ENCODE data around the gene PTGR2. TPM values are rescaled to one million over a fixed set of nuclear protein-coding genes. Genes with fewer than 3 reads are reported as not detected.
"Not testable (repeated sequence)": the region's sequence is repeated elsewhere in the genome, so short reads cannot be mapped to it uniquely, and the experiment has no call there.

PTGR2 gene
- total RNA-seq (2014; rRNA removed; shearing (Covaris generic)), result 9.6 and 12.8 TPM in 2 replicates
- 8.7 and 22.8 TPM in 2 replicates for polyA plus RNA-seq (2014; cell fraction: nucleus; rRNA removed)

GRCh38 chr14:73851567-73852382, at the start of gene PTGR2:
TSS of gene PTGR2 (plus strand) at chr14:73851831. CDS start at chr14:73858863, 7,032 bp downstream.
- peak; percentile 95 for DNase-seq (ENCODE audit: extremely low read depth, low read depth)

DNA sequence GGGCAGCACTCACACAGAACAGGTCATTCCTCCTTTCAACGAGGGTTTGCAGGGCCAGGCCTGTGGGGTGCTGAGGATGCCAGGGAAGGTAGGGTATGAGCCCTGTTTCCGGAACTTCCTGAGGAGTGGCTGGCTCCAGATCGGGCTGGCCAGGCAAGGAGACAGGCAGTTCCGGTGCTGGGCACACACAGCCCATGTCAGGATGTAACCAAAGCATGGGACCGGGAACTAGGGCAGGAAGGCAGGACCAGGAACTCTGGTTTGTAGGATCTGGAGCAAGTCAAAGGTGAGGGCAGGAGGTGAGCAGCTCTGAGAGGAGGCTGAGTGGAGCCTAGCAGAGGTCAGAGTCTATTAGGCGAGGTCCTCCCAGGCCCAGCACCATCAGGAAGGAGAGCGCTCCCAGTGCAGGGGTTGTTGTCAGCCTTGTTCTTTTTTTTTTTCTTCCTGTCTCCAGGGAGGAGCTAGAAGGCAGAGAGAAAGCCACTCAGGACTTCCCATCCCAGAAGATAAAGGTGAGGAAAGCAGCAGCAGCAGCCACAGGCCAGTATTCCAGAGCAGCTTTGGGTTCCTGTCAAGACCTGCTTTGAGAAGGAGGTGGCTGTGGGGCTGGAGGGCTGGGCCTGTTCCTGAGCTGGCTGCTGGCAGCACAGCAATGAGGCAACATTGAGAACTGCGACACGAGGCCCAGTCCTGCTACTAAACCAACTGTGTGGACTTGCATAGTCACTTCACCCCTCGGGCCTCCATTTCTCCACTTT, 49.0 kb upstream of the PTGR2 start:
- DNase-seq (ENCODE audit: extremely low read depth, low read depth), result no peak

DNA sequence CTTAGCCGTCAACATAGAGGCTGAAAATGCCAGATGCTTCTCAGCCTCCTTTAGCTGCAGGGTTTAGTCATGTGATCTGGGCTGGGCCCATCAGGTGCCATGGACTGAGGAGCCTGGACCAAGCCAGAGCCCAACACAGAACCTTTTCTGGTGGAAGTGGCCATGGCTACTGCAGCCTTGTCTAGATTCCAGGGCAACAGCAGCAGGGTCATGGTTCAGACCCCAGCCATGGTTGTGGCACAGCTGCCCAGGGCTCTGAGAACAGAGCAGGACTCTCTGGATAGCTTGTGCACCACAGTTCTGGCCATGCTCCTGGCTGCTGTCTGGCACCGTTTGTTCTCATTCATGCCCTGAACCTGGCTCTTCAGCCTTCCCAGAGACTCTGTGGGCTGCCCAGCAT, 47.0 kb upstream of the PTGR2 start:
- DNase-seq (ENCODE audit: extremely low read depth, low read depth), result no peak

GRCh38 chr14:73807457-73807856, 44.2 kb upstream of the PTGR2 start:
- no peak for DNase-seq (ENCODE audit: extremely low read depth, low read depth)

GRCh38 chr14:73809391-73809790, 42.2 kb upstream of the PTGR2 start:
- no peak for DNase-seq (ENCODE audit: extremely low read depth, low read depth)

- no peak for DNase-seq (ENCODE audit: extremely low read depth, low read depth)
These were observed 41.0 kb upstream of the PTGR2 start for GRCh38 chr14:73810478-73811163.

GRCh38 chr14:73811164-73811503, 40.5 kb upstream of the PTGR2 start:
- DNase-seq (ENCODE audit: extremely low read depth, low read depth), result no peak

- no peak for DNase-seq (ENCODE audit: extremely low read depth, low read depth)
These were observed 37.5 kb upstream of the PTGR2 start for GRCh38 chr14:73814153-73814552.

DNA sequence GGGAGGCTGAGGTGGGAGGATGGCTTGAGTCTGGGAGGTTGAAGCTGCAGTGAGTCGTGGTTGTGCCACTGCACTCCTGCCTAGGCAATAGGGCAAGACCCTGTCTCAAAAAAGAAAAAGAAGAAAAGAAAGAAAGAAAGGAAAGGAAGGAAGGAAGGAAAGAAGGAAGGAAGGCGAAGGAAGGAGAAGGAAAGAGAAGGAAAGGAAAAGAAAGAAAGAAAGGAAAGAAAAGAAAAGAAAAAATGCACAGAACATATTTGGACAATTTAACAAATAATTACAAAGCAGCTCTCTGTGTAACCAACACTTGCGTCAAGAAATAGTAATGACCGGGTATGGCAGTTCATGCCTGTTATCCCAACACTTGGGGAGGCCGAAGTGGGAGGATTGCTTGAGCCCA, 35.8 kb upstream of the PTGR2 start:
- no peak for DNase-seq (ENCODE audit: extremely low read depth, low read depth)

- no peak for DNase-seq (ENCODE audit: extremely low read depth, low read depth)
These were observed 35.2 kb upstream of the PTGR2 start for GRCh38 chr14:73816393-73816816.

GRCh38 chr14:73817020-73817655, 34.5 kb upstream of the PTGR2 start:
- DNase-seq (ENCODE audit: extremely low read depth, low read depth), result no peak

DNA sequence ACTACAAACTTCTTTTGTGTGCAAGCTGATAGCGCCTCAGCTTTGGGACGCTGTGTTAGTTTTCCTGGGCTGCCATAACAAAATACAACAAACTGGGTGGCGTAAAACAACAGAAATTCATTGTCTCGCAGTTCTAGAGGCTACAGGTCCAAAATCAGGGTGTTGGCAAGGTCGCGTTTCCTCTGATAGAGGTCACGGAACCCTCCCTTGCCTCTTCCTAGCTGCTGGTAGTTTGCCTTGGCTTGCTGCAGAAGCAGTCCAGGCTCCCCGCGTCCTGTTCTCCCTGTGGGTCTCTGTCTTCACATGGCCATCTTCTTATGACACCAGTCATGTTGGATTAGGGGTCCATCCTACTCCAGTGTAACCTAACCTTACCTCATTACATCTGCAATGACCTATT, 32.8 kb upstream of the PTGR2 start:
- no peak for DNase-seq (ENCODE audit: extremely low read depth, low read depth)

- DNase-seq (ENCODE audit: extremely low read depth, low read depth), result no peak
These were observed 31.0 kb upstream of the PTGR2 start for GRCh38 chr14:73820631-73821030.

DNA sequence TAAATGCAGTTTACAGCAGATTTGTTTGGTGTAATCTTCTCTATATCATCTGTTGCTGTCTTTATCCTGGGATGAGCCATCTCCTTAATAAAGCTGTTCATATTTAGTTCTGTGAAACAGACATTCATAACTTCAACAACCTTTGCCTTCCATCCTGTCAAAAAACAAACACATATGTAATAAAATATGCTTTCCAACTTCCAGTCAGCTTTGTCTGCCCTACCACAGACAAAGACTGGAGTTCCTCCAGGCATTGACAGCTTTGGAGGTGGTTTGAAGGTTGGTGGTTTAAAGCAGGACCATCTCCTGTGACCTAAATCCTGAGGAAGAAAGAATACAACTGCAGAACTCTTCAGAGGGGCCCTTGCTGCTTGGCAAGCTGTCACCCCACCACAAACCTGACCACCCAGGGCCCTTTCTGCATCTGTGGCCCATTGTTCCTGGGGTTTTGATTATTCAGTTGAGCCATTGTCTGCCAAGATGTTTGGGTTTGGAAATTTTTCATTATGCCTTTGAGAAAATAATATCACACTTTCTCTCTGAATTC, 28.2 kb upstream of the PTGR2 start:
- DNase-seq (ENCODE audit: extremely low read depth, low read depth), result no peak

GRCh38 chr14:73824127-73824526, 27.5 kb upstream of the PTGR2 start:
- no peak for DNase-seq (ENCODE audit: extremely low read depth, low read depth)

DNA sequence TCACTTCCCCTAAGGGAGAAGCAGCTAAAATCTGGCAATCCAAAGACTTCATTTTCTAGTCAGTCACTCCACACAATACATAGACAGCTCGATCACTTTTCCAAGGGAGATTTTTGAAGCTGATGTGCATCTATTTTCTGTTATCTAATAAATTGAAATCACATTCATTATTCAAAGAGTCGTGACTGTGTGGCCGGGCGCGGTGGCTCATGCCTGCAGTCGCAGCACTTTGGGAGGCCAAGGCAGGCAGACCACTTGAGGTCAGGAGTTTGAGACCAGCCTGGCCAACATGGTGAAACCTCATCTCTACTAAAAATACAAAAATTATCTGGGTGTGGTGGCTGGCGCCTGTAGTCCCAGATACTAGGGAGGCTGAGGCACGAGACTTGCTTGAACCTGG, 27.1 kb upstream of the PTGR2 start:
- DNase-seq (ENCODE audit: extremely low read depth, low read depth), result no peak

GRCh38 chr14:73825551-73826188, 26.0 kb upstream of the PTGR2 start:
- peak; percentile 89 for DNase-seq (ENCODE audit: extremely low read depth, low read depth)

DNA sequence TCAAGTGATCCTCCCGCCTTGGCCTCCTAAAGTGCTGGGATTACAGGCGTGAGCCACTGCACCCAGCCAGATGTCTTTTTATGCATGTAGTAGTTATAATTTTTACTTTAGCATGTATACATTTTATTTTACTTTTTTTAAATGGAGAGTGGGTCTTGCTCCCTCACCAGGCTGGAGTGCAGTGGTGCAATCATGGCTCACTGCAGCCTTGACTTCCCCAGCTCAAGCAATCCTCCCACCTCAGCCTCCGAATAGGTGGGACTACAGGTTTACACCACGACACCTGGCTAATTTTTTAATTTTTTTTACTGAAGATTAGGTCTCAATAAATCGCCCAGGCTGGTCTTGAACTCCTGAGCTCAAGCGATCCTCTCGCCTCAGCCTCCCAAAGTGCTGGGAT, 24.4 kb upstream of the PTGR2 start:
- not testable (repeated sequence) for DNase-seq (ENCODE audit: extremely low read depth, low read depth)

- no peak for DNase-seq (ENCODE audit: extremely low read depth, low read depth)
These were observed 22.6 kb upstream of the PTGR2 start for GRCh38 chr14:73829071-73829470.

Data from NCI-H460 (cell line).